Activated naive CD4-positive, alpha-beta T cell treated with anti-CD3 and anti-CD28 coated beads, Interleukin-2, amount 50 U/mL, for 16 hours (primary cell): ENCODE data around the gene EIF1B.

ENCODE experiments used
- DNase-seq: peaks from one replicate; pipeline ENCODE4 v3.0.0-alpha.2; 2020

The EIF1B gene

DNA sequence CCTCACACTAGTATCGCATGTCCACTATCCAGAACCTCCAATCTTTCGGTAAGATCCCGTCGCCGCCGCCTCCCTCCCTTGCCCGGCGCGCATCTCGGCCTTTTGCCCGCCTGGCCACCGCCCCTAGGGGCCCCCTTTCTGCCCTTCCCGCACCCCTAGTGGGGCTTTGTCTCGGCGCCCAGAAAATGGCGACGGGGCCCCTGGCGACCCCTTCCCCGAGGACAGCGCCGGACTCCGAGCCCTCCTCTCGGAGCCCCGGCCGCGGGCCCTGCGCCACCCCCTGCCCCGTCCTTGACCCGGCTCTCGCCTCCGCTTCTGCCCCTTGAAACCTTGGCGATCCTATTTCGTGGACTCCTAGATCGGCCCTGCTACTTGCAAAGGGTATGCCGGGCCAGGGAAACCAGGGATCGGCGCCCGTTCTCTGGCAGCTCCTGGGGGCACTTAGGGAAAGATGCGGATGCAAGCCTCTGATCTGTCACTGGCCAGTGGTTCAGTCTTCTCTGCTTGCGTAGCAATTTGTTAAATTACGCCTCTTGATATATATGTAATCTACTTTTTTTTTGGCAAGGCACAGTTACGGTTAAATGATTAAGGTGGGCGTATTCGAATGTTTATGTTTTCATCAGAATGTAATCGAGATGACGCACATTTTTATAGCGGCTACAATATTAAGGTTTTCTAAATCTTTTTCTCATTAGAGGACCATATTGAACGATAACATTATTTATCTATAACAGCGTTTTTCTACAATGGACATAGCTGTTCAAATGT lies 603 bp downstream of the EIF1B start:
- DNase-seq: peak; percentile 44

DNA sequence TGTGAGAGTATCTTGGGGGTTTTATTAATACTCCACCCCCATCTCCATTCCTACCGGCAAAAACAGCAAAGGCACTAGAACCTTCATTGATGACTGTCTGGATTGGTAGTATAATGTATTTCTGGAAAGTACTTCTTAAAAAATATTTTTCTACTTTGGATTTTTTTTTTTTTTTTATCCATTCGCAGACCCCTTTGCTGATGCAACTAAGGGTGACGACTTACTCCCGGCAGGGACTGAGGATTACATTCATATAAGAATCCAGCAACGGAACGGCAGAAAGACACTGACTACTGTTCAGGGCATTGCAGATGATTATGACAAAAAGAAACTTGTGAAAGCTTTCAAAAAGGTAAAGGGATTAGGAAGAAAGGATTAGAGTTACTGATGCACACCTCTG lies 1.2 kb downstream of the EIF1B start:
- DNase-seq: no peak

DNA sequence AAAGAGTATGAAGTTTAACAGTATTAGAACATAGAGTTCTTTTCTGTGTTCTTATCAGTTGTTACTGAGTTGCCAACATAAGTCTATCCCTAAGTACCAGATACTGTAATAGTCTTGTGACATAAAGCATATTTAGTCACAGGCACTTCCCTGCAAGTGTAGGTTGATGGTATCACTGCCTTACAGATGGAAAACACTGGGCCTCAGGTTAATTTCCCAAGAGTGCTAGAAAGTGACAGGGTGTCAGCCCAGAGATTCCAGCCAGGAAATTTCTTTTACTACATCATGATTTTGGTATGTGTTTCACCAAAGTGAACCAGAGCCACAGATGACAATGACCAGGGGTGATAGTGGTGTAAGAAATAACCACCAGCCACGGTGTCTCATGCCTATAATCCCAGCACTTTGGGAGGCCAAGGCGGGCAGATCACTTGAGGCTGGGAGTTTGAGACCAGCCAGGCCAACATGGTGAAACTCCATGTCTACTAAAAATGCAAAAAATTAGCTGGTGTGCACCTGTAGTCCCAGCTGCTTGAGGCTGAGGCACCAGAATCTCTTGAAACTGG lies 3.2 kb downstream of the EIF1B start:
- no peak for DNase-seq

DNA sequence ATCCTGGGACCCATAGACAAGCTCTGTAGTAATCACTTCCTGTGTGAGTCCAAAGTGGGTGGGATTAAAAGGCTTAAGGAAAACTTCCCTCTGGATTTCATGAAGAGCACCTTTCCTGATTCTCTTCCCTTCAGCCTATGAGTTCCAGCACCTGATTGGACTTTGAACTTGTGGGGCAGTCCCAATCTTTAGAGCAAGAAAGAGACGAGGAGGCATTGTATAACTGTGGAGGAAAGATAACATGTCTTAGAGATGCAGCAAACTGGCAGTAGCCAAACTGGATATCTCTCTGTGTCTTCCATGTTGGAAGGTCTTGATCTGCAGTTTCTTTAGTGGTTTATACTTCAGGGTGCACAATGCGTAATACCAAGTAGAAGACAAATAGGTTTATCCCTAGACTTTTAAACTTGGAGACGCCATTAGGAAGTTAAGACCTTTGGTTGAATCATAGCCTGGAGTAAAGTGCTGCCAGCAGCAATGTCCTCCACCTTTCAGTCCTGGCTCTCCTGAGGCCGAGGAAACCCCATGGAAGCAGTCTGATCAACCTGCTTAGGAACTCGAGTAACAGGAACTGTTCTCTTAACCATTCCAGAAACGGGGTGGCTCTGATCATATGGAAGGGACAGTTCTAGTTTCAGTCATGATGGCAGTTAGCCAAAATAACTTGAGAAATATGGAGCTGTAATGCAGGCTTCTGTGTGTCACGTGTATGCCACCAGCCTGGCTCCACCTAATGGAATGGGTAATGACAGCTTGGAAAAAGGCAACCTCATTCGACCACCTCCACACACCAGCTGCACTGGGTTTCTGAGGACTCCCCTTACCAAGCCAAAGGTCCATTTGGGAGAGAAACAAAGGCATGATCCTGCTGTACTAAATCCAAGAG lies 4.7 kb downstream of the EIF1B start:
- DNase-seq: no peak

DNA sequence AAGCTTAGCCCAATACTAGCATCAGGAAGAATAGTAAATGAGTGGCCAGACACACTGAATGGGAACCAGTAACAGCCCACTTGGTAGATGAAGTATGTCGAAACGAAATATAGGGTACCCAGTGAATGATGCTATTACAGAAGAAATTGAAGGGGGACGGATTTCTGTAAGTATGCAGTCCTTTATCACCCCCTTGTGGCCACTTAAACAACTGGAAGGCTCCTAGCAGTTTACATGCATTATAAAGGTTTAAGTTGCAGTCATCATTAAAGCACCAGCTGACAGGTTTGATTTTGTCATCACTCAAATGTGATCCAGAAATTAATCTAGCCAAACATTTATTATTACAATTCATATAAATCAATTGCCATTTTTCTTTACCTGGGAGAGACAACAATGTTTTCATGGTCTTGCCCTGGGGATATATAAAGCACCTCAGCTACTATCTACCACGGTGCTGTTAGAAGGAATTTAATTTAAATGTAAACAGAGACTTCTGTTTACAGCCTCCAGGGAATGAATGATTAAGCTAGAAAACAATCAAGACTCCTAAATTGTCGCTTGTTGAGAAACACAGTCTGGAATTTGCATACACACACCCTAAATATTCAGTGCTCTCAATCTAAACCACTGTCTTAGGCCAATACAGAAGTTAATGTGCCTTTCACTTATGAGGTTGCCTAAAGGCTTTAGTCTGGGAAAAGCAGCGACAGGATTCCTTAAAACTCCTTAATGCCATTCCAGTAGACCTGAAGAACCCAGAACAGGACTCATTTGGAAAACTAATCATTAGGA lies 7.8 kb downstream of the EIF1B start:
- peak; percentile 24 for DNase-seq

DNA sequence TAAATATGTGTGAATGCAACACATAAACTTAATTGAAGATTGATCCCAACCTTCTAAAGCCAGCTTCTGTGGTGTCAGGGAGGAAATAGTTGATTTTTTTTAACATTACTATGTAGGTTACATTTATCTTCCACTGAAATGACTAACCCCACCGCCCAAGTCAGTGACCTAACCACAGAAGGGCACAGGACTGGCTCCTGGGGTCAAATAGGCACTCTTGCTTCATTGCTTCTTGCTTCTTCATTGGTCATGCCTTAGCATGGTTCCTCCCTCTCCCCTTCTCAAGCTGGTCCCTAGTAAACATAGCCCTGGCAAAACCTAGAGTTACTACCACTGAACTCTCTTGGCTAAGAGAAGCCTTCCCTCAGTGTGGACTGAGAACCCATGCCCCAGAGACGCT lies 12.3 kb downstream of the EIF1B start:
- DNase-seq: no peak

DNA sequence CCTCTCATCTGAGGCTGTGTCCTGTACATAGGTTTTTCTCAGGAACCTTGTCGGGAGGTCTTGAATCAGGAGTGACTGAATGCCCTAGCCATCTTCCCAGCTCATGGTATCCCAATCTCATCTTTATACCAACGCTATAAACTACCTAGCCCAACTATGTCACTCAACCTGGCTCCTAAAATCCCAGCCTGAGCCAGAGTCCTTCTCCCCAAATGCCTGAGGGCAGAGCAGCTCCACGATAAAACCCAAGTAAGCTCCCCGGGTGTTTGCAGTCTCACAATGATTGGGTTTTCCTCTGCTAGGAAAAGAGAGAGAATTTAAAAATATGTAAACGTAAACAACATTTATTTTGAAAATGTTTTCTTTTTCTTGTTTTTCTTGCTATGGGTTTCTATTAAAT lies 14.4 kb downstream of the EIF1B start:
- DNase-seq: no peak

DNA sequence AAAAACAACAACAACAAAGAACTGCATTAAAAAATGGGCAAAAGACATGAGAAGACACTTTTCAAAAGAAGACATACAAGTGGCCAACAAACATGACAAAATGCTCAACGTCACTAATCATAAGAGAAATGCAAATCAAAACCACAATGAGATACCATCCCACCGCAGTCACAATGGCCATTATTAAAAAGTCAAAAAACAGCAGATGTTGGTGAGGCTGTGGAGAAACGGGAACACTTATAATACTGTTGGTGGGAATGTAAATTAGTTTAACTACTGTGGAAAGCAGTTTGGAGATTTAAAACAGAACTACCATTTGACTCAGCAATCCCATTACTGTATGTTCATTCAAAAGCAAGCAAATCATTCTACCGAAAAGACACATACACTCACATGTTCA lies 15.1 kb downstream of the EIF1B start:
- DNase-seq: no peak

DNA sequence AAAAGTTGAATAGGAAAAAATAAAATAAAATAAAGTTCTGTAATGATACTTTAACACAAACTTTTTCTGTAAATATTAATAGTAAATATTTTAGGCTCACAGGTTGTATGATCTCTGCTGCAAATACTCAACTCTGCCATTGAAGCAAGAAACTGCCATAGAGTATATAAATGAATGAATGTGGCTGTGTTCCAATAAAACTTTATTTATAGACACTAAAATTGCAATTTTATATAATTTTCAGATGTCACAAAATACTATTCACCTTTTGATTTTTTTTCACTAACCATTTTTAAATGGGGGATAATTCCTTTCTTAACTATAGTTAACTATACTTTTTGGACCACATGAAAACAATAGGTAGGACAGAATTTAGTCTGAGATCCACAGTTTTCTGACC lies 16.0 kb downstream of the EIF1B start:
- no peak for DNase-seq

DNA sequence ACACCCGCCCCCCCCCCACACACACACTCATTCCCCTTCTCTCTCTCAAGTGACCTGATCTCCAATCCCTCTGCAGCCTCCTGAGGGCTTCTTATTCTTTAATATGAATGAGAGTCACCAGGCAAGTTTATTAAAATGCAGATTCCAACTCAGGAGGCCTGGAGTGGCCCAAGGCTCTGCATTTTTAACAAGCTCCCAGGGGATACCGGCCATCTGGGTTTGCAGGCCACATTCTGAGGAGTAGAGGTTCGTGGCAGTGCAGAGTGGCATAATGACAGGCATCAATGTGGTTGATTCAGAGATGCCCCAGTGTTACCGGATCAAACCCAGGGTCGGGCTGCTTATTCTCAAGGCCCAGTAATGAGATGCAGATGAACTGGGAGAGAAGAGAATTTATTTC lies 18.9 kb downstream of the EIF1B start:
- DNase-seq: no peak

DNA sequence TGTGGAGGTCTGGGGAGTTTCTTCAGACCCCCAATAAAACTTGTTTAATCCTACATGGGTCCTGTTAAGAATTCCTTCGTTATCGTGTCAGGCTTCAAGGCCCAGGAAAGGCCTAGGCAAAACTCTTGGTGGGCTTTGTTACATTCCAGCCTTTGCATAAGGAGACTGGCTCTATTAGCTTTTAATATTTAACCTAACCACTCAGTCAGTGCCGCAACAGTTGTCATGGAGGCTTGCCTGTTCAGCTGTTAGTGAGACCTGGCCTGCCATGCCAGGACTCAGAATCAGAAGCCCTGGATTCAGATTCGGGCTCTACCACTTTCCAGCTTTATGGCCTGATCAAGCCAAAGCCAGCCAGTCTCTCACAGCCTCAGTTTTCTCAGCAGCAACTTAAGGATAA lies 19.6 kb downstream of the EIF1B start:
- DNase-seq: no peak

DNA sequence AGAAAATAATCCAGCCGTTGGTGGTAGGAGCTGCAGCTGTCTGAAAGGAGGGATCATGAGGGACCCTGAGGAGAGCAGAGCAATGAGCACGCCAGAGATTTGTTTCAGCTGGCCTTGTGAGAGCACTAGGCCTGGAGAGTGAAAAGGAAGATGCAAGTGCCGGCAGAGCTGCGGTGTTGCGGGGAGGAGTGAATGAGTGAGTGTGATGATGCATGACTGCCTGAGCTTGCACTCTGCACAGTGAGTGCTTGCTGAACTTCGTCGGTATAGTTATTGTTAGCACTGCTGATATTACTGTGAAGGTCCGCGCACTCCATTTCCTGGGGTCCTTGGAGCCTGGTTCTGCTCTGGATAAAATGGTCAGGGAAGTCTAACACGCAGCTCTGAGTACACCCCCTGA lies 23.2 kb downstream of the EIF1B start:
- DNase-seq: no peak

DNA sequence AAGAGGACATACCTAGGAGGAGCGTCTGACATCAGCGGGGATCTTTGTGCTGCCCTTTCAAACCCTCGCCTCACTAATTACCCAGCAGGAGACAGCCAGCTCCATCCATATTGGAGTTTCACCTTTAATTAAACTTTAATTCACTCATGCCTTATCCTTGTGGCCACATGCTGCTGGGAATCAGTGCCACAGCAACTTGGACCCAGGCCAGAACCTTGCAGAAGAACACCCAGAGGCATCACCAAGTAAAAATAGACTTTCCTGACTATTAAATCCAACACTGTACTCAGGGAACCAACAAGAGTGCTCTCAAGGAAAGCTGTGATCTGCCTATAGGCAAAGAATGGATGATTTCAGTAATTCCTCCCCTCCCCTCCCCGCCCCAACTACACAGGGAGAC lies 23.9 kb downstream of the EIF1B start:
- no peak for DNase-seq

DNA sequence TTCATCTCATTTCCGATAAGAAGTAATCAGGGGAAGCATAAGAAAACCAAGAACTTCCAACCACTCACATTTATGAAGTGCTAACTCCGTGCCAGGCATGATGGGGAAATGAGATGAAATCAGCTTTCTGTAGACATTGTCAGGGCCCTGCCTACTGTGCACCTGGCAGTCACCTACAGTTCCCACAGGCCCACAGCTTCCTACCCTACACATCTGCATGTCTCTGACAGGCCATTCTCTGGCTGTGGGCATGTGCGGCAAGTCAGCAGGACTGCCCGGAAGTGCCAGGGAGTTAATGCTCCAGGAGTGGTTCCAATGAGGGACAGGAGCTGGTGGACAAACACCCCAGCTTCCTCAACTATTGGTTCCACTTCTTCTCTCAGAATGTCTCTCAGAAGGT lies 24.3 kb downstream of the EIF1B start:
- no peak for DNase-seq

DNA sequence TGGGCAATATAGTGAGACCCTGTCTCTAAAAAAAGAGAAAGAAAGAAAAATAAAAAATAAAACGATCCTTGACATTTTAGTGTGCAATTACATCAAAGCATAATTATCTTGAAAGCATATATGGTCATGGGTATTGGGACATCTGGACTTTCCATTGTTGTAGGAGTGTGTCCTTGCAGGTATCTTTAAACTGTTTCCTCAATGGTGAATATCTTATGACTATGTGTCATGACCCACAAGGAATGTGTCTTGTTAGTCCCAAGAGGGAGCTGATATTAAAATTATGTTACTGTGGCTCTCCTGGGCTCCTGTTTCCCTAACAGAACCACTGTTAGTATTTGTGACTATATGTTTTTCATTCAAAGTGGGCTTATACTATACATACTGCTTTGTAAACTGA lies 26.6 kb downstream of the EIF1B start:
- DNase-seq: no peak

DNA sequence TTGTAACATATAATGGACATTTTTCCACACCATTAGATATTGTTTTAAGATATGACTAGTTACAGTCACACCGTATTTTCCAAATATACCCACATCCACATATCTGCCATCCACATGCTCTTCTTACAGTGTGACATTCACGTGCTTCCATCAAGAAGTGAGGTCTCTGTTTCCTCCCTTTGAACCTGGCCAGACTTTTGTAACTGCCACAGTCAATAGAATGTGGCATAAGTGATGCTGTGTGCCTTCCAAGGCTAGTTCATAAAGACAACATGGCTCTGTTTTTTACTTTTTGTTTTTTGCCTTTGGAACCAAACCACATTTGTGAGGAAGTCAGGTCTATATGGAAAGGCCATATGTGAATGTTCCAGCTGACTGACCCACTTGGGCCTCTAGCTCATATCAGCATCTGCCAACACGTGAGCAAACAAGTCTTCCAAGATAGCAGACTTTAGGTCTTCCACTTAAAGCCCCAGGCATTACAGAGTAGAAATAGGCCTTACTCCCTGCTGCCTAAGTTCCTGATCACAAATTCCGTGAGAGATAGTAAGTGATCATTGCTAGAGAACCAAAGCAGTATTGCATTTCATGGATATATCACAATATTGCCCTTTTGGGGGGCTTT lies 27.1 kb downstream of the EIF1B start:
- no peak for DNase-seq

DNA sequence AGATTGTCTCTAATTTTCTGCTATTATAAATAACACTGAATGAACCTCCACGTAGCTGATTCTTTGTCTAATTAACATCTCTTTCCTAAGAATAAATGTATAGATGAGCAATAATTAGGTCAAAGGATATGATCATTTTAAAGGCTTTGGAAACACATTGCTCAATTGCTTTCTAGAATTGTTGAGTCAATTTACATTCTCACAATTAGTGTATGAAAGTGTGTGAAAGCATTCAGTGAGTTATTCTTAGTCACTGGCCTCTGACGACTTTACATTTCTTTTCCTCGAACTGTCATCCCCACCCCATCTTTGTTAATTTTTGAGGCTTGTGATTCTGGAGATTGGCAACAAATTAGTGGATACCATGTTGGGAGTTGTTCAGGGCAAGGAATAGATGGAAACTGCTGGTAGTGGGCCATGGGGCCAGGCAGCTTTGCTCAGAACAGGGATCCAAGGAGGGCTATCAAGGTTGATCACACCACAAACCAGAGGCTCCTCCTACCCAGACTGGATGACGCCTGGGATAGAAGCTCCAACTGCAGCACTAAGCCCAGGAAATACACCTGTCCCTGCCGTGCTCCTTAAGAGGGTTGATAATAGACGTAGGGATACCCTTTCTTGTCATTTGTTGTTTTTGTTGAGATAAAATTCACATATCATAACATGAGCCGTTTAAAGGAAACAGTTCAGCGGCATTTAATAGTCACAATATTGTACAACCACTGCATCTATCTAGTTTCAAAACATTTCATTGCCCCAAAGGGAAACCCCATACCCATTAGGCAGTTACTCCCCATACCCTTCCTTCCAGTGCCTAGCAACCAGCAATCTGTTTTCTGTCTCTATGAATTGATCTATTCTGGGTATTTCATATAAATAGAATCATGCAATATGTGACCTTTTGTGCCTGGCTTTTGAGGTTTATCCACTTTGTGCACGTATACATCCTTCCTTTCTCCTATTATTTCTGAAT lies 27.9 kb downstream of the EIF1B start:
- DNase-seq: no peak

DNA sequence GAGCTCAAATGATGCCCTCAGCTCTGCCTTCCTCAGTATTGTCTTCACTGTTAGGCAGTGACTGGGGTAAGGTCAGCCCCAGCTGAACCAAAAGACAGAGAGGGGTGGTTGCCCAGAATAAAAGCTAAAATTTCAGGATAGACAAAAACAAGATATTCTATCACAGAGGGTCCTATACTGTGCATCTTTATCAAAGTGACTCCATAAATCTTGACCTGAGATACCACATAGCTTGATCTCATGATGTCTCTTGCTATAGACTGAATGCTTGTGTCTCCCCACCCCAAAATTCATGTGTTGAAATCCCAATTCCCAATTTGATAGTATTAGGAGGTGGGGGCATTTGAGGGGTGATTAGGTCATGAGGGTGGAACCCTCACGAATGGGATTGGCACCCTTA lies 30.4 kb downstream of the EIF1B start:
- no peak for DNase-seq

DNA sequence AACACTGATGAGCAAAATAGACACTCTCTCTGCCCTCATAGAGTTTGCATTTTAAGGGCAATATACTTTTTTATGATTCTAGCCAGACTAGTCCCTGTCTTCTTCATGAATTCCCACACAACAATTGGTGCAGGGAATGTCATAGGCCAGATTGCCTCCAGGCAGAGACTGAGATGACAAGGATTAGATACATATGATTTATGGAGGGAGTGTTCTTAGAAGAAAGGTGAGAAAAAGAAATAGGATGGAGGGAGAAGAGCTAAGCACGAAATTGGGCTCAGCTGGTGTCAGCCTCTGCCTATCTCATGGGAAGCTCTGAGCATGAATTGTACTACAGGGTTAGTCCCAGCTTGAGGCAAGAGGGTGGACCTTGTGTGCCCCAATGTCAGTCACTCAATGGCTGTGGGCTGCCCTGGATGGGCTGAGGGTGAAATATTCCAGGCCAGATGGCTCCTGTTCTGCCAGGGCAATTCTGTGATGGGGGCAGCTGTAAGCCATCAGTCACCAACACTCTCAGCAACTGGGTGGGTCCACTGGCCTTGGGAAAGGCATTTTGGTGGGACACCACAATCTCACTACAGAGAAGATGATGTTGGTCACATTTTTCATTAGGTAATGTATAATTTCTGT lies 31.1 kb downstream of the EIF1B start:
- no peak for DNase-seq

DNA sequence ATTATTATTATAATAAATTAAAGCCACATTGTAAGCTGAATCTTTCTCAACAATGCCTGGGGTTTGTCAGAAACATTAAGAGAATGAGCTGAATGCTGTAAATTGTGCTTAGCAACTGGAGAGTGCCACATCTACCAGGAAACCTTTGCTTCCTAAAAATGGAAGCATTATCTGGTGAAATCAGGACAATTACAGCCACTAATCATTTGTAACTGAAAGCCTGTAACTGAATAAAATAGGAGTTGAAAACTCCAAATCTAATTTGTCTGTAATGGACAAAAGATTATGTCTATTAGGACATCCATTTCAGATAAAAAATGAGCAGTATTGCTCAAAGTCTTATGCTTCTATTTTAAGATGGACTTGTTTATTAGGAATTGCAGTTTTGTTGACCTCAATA lies 32.2 kb downstream of the EIF1B start:
- no peak for DNase-seq

DNA sequence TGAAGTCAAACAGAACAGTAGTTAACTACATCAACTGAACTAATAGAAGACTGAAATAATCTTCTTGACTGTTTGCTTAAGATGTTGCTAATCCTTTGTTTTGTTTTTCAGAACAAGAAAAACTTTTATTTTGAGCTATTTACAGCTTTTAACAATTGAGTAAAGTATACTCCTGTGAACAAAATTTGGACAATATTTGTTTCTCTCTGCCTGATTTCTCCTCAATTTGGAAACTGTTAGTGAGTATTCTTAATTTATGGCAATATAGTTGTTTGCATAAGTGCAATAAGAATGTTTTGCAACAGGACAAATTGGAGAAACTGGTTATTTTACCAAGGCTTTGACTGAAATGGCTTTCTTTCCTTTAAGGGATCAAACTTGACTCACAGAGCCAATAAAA lies 41.0 kb downstream of the EIF1B start:
- DNase-seq: no peak
